ENCODE results near the gene CYP4B1.
"Not testable (repeated sequence)": the region's sequence is repeated elsewhere in the genome, so short reads cannot be mapped to it uniquely, and the experiment has no call there.

Gene CYP4B1

GRCh38 chr1:46816930-46817329, 18.1 kb downstream of the CYP4B1 start:
- no peak for DNase-seq

DNA sequence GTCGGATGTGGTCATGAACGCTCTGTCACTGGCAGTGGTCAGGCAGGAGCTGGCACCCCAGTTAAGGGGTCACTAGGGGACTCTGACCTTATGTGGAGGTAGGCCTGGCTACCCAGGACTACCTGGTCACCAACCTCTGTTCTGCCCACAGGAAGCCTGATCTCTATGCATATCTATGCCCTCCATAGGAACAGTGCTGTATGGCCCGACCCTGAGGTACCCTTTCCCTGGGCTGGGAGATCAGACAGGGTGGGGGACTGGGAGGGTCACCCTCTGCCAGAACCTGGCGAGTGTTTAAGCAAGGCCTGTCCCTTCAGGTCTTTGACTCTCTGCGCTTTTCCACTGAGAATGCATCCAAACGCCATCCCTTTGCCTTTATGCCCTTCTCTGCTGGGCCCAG, 19.0 kb downstream of the CYP4B1 start:
- no peak for DNase-seq

- no peak for DNase-seq
Measured at GRCh38 chr1:46818591-46818990, 19.7 kb downstream of the CYP4B1 start.

DNA sequence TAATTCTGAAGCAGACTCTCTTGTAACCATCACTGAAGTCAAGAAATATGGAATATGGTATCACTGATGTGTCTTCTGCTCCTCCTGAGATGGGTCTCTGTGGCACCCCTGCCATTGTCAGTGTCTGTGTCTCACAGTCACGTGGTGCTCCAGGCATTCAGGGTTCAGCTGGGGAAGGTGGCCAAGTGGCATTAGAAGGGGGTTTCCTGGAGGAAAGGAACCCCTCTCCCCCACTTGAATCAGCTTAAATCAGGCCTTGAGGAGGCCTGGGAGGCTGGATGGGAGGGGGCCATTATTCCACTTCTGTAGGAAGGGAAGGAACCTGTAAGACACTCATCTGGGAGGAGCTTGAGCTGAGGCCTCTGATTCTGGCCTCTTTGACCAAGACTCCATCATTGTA, 20.5 kb downstream of the CYP4B1 start:
- DNase-seq = no peak

GRCh38 chr1:46820076-46820475, 21.2 kb downstream of the CYP4B1 start:
- DNase-seq = no peak

GRCh38 chr1:46820560-46821060, 21.8 kb downstream of the CYP4B1 start:
- DNase-seq = no peak

- DNase-seq = peak in 1 of 2 experiments; percentile 59
Measured at GRCh38 chr1:46822248-46822826, 23.5 kb downstream of the CYP4B1 start.

DNA sequence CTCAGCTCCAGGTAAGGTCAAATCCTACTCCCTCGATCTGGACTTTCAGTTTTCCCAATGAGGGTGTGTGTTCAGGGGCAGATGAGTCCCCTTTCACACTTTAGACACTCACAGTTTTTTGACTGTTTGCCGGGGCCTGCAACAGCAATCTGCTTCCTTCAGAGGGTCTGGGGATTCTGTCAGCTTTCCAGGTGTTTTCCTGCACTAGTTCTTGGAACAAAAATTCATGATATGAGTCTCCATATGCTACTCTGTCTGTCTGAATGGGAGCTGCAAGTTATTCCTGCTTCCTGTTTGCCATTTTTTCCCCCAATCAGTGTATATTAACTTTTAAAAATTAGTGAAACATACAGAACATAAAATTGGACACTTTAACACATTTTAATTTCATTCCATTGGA, 24.3 kb downstream of the CYP4B1 start:
- DNase-seq = no peak

GRCh38 chr1:46826892-46827291, 28.0 kb downstream of the CYP4B1 start:
- not testable (repeated sequence) for DNase-seq

DNA sequence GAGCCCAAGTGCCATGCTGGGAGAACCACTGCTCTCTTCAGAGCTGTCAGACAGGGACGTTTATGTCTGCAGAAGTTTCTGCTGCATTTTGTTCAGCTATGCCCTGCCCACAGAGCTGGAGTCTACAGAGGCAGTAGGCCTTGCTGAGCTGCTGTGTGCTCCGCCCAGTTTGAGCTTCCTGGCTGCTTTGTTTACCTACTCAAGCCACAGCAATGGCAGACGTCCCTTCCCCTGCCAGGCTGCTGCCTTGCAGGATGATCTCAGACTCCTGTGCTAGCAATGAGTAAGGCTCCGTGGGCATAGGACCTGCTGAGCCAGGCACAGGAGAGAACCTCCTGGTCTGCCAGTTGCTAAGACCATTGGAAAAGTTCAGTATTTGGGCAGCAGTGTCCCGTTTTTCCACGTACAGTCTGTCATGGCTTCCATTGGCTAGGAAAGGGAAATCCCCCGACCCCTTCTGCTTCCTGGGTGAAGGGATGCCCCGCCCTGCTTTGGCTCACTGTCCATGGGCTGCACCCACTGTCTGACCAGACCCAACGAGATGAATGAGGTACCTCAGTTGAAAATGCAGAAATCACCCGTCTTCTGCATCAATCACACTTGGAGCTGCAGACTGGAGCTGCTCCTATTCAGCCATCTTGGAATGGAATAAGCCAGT, 31.9 kb downstream of the CYP4B1 start:
- DNase-seq = no peak

DNA sequence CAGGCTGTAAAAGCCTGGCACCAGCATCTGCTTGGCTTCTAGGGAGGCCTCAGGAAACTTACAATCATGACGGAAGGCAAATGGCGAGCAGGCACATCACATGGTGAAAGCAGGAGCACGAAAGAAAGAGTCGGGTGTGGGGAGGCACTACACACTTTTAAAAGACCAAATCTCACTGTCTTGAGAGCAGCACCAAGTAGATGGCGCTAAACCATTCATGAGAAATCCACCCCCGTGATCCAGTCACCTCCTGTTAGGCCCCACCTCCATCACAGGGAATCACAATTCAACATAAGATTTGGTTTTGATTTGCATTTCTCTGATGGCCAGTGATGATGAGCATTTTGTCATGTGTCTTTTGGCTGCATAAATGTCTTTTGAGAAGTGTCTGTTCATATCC, 36.6 kb downstream of the CYP4B1 start:
- peak in 1 of 2 experiments; percentile 45 for DNase-seq

DNA sequence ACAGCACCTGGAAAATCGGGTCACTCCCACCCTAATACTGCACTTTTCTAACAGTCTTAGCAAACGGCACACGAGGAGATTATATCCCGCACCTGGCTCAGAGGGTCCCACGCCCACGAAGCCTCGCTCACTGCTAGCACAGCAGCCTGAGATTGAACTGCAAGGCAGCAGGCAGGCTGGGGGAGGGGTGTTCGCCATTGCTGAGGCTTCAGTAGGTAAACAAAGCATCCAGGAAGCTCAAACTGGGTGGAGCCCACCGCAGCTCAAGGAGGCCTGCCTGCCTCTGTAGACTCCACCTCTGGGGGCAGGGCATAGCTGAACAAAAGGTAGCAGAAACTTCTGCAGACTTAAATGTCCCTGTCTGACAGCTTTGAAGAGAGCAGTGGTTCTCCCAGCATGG, 47.5 kb downstream of the CYP4B1 start:
- not testable (repeated sequence) for DNase-seq

- not testable (repeated sequence) for DNase-seq
Measured at GRCh38 chr1:46857660-46858065, 58.8 kb downstream of the CYP4B1 start.

DNA sequence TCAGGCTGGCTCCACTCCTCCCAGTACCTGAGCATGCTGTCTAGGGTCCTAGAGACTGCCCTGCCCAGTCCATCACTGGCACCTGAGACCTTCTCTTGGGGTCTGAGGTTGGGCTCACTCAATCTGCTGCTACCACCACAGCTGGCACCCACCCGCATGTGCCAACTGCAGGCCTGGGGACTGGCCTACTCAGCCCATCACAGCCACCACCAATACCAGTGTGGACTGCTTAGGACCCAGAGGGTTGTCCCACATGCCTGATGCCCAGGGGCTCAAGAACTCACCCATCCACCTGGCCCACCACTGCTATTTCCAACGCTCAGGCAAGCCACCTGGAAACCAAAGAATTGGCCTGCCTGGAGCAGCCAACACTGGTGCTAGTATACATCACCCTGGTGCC, 63.5 kb downstream of the CYP4B1 start:
- no peak for DNase-seq

Measured in NCI-H526 (cell line).